ENCODE measurements around the gene ROR2.

ROR2 gene

GRCh38 chr9:91978740-91979414, 28.8 kb upstream of the ROR2 start:
- TF ChIP-seq TEAD4 (IDR thresholded peaks at IDR 0.05) (no peak), CREB1 (IDR thresholded peaks at IDR 0.05; ENCODE audit: low read depth) (no peak), RAD21 (IDR thresholded peaks at IDR 0.05; ENCODE audit: low read depth) (peak; percentile 67), ZBTB7A (IDR thresholded peaks at IDR 0.05; ENCODE audit: low read depth) (no peak)

- no peak for TF ChIP-seq REST (IDR thresholded peaks at IDR 0.05; ENCODE audit: low read depth)
- TF ChIP-seq EGR1 (IDR thresholded peaks at IDR 0.05) = no peak
- TF ChIP-seq RAD21 (IDR thresholded peaks at IDR 0.05; ENCODE audit: low read depth) = no peak
- TF ChIP-seq FOXM1 (IDR thresholded peaks at IDR 0.05; ENCODE audit: borderline replicate concordance, low read depth) = no peak
- no peak for TF ChIP-seq EP300 (IDR thresholded peaks at IDR 0.05; ENCODE audit: borderline replicate concordance)
- no peak for TF ChIP-seq TAF1 (IDR thresholded peaks at IDR 0.05; ENCODE audit: low read depth)
Observed at GRCh38 chr9:91972711-91973110, 22.7 kb upstream of the ROR2 start.

- no peak for TF ChIP-seq CREB1 (IDR thresholded peaks at IDR 0.05; ENCODE audit: low read depth)
- TF ChIP-seq EGR1 (IDR thresholded peaks at IDR 0.05) = no peak
- TF ChIP-seq RAD21 (IDR thresholded peaks at IDR 0.05; ENCODE audit: low read depth) = no peak
- no peak for TF ChIP-seq EP300 (IDR thresholded peaks at IDR 0.05; ENCODE audit: borderline replicate concordance)
- no peak for TF ChIP-seq CEBPB (IDR thresholded peaks at IDR 0.05)
- no peak for TF ChIP-seq ZBTB7A (IDR thresholded peaks at IDR 0.05; ENCODE audit: low read depth)
- TF ChIP-seq FOXM1 (IDR thresholded peaks at IDR 0.05; ENCODE audit: borderline replicate concordance, low read depth) = no peak
- no peak for TF ChIP-seq TEAD4 (IDR thresholded peaks at IDR 0.05)
- no peak for TF ChIP-seq TAF1 (IDR thresholded peaks at IDR 0.05; ENCODE audit: low read depth)
Observed at GRCh38 chr9:91972076-91972626, 22.1 kb upstream of the ROR2 start.

GRCh38 chr9:91967259-91967658, 17.2 kb upstream of the ROR2 start:
- TF ChIP-seq CEBPB (IDR thresholded peaks at IDR 0.05) (no peak), CREB1 (IDR thresholded peaks at IDR 0.05; ENCODE audit: low read depth) (no peak), FOXM1 (IDR thresholded peaks at IDR 0.05; ENCODE audit: borderline replicate concordance, low read depth) (no peak), TAF1 (IDR thresholded peaks at IDR 0.05; ENCODE audit: low read depth) (no peak), EGR1 (IDR thresholded peaks at IDR 0.05) (no peak), TCF12 (IDR thresholded peaks at IDR 0.05; ENCODE audit: low read depth) (no peak), USF1 (IDR thresholded peaks at IDR 0.05) (no peak), NFIC (IDR thresholded peaks at IDR 0.05) (no peak)

- TF ChIP-seq TEAD4 (IDR thresholded peaks at IDR 0.05) (no peak), ZBTB7A (IDR thresholded peaks at IDR 0.05; ENCODE audit: low read depth) (no peak), YY1 (IDR thresholded peaks at IDR 0.05; ENCODE audit: low read depth) (no peak), USF1 (IDR thresholded peaks at IDR 0.05) (no peak), REST (IDR thresholded peaks at IDR 0.05; ENCODE audit: low read depth) (no peak)
Observed at GRCh38 chr9:91966503-91966902, 16.5 kb upstream of the ROR2 start.

GRCh38 chr9:91963711-91964240, 13.7 kb upstream of the ROR2 start:
- TF ChIP-seq FOXM1 (IDR thresholded peaks at IDR 0.05; ENCODE audit: borderline replicate concordance, low read depth) = no peak
- TF ChIP-seq CEBPB (IDR thresholded peaks at IDR 0.05) = no peak

- TF ChIP-seq USF1 (IDR thresholded peaks at IDR 0.05) (no peak), NFIC (IDR thresholded peaks at IDR 0.05) (no peak), YY1 (IDR thresholded peaks at IDR 0.05; ENCODE audit: low read depth) (no peak), CREB1 (IDR thresholded peaks at IDR 0.05; ENCODE audit: low read depth) (no peak), EP300 (IDR thresholded peaks at IDR 0.05; ENCODE audit: borderline replicate concordance) (no peak), TEAD4 (IDR thresholded peaks at IDR 0.05) (no peak), MAX (IDR thresholded peaks at IDR 0.05) (no peak)
Observed at GRCh38 chr9:91960367-91960766, 10.3 kb upstream of the ROR2 start.

Data from Ishikawa (cell line).